Panc1 (cell line): ENCODE results near the gene CRYGN. TPM values are rescaled to one million over a fixed set of nuclear protein-coding genes. Genes with fewer than 3 reads are reported as not detected.

ENCODE experiments used
- ATAC-seq: fragments of 200-7000 bp; cut with Tn5 transposase; 2 replicates; pipeline ENCODE4 v1.9.1; 2020; ENCODE audit warnings: mild to moderate bottlenecking, moderate library complexity
- BruUV-seq: library from RNA; stranded (reverse); fragments of 400-500 nt; replicated peaks from 2 replicates; lab custom pipeline; 2021; lab: Mats Ljungman, UMichigan
- CTCF ChIA-PET: fragments of 300-600 bp; sonication (Branson Sonifier 250); formaldehyde crosslinking; loops from one replicate; lab custom pipeline; 2022; ENCODE audit warnings: antibody characterized with exemption; lab: Charles Lee
- POLR2A ChIA-PET: fragments of 300-600 bp; sonication (Branson Sonifier 250); formaldehyde crosslinking; loops from one replicate; lab custom pipeline; 2022; ENCODE audit warnings: antibody characterized with exemption; lab: Charles Lee
- DNase-seq: peaks from one replicate; pipeline ENCODE4 v3.0.0-alpha.2; 2010; ENCODE audit warnings: low read depth, low spot score
- H3K27ac ChIP-seq: 2 replicates; pipeline ENCODE4 v1.5.1; 2011; ENCODE audit warnings: mild to moderate bottlenecking, low read length, inconsistent platforms
- H3K27me3 ChIP-seq: fragments of 200-500 bp; sonication (Bioruptor generic); 2 replicates; pipeline ENCODE4 v1.6.0; 2014; ENCODE audit warnings: low read length, inconsistent platforms; ENCODE audit not compliant: control insufficient read depth, insufficient read depth
- H3K36me3 ChIP-seq: fragments of 200-500 bp; sonication (Bioruptor generic); 2 replicates; pipeline ENCODE4 v1.5.1; 2014; ENCODE audit warnings: inconsistent platforms, mild to moderate bottlenecking, low read length, moderate library complexity; ENCODE audit not compliant: control insufficient read depth, insufficient read depth
- H3K4me1 ChIP-seq: 2 replicates; pipeline ENCODE4 v1.5.1; 2011; ENCODE audit warnings: inconsistent platforms, mild to moderate bottlenecking, low read length, moderate library complexity; ENCODE audit not compliant: control insufficient read depth, insufficient read depth
- H3K4me3 ChIP-seq, 2 experiments: 2 replicates each; pipeline ENCODE4 v1.5.1; 2011 to 2012; ENCODE audit warnings: low read depth in 2 of 2, low read length in 2 of 2, mild to moderate bottlenecking in 2 of 2, inconsistent platforms in 1 of 2, moderate library complexity in 1 of 2
- H3K9me3 ChIP-seq: fragments of 200-500 bp; sonication (Bioruptor generic); 2 replicates; pipeline ENCODE4 v1.5.1; 2014; ENCODE audit warnings: low read depth, mild to moderate bottlenecking, inconsistent platforms, low read length, moderate library complexity; ENCODE audit not compliant: control insufficient read depth, insufficient read depth
- CTCF ChIP-seq: fragments of 450-650 bp; IDR thresholded peaks from 2 replicates; pipeline ENCODE4 v1.5.1; 2017; ENCODE audit warnings: mild to moderate bottlenecking
- POLR2AphosphoS5 ChIP-seq: IDR thresholded peaks from 2 replicates; pipeline ENCODE4 v1.6.1; 2012; ENCODE audit warnings: mild to moderate bottlenecking, low read depth, low read length, moderate library complexity
- REST ChIP-seq, 2 experiments: IDR thresholded peaks; 2 replicates each; pipeline ENCODE4 v1.6.1; 2011 to 2012; ENCODE audit warnings: low read depth in 2 of 2, control low read depth in 1 of 2, low read length in 1 of 2, mild to moderate bottlenecking in 1 of 2, moderate library complexity in 1 of 2; ENCODE audit not compliant: insufficient read depth in 1 of 2
- SIN3A ChIP-seq: IDR thresholded peaks from 2 replicates; pipeline ENCODE4 v1.6.1; 2012; ENCODE audit warnings: low read depth, mild to moderate bottlenecking, low read length, moderate library complexity, borderline replicate concordance; ENCODE audit not compliant: insufficient read depth
- TCF7L2 ChIP-seq: IDR thresholded peaks from 2 replicates; pipeline ENCODE4 v1.6.1; 2011; ENCODE audit warnings: mild to moderate bottlenecking, low read depth, low read length, inconsistent platforms
- in situ Hi-C: cut with HindIII; loops from 2 replicates; pipeline ENCODE4 v1.10.0; 2016; ENCODE audit warnings: low sequenced_read_pairs, low pct_unique_long_range_greater_than_20kb
- intact Hi-C: fragments of 100-400 bp; cut with micrococcal nuclease; formaldehyde crosslinking; loops from one replicate; pipeline ENCODE4 v1.10.0; 2022; ENCODE audit not compliant: unreplicated experiment
- total RNA-seq: library from RNA; stranded (reverse); gene quantifications from one replicate; pipeline ENCODE4 v1.2.1, GENCODE V29; 2021; ENCODE audit not compliant: unreplicated experiment

The CRYGN gene
- total RNA-seq, 1 experiment from 2014 or later = 0.74 TPM

GRCh38 chr7:151428378-151429236 is 11.3 kb downstream of the CRYGN start:
- intact Hi-C loops (no loop called here), in situ Hi-C loops (no loop called here)
- H3K27ac ChIP-seq = peak overlapping the region; percentile 74
- ChIA-PET POLR2A (no interaction called here), CTCF (no interaction called here)
- H3K4me3 ChIP-seq = no peak overlapping the region
- H3K36me3 ChIP-seq = no peaks in the 10 kb centered on the region
- BruUV-seq = no TSS peak
- no peaks in the 10 kb centered on the region for H3K27me3 ChIP-seq
- ATAC-seq (no peak), DNase-seq (no peak)
- H3K9me3 ChIP-seq = no peaks in the 10 kb centered on the region
- TF ChIP-seq SIN3A (no peak), REST (IDR thresholded peaks at IDR 0.05; ENCODE audit: insufficient read depth in 1 of 2, low read depth in 2 of 2, low read length in 1 of 2) (no peak)
- H3K4me1 ChIP-seq = peaks cover 42% of the 10 kb centered on the region

GRCh38 chr7:151427705-151428377 is 12.1 kb downstream of the CRYGN start:
- ChIA-PET POLR2A (no interaction called here), CTCF (interaction anchor here (0.6 kb wide), 1 partner anchor 55 kb away, joined by 5 read pairs; no protein-coding TSS in a partner anchor)
- Histone ChIP-seq H3K9me3 (no peaks in the 10 kb centered on the region), H3K27me3 (no peaks in the 10 kb centered on the region), H3K27ac (peak overlapping the region; percentile 74), H3K4me1 (peaks cover 42% of the 10 kb centered on the region), H3K4me3 (no peak overlapping the region), H3K36me3 (no peaks in the 10 kb centered on the region)
- in situ Hi-C loops = no loop called here
- BruUV-seq = no TSS peak
- ATAC-seq (no peak), DNase-seq (no peak)
- no peak for TF ChIP-seq SIN3A
- TF ChIP-seq CTCF = no peak
- TF ChIP-seq REST (IDR thresholded peaks at IDR 0.05; ENCODE audit: insufficient read depth in 1 of 2, low read depth in 2 of 2, low read length in 1 of 2) = no peak
- TF ChIP-seq TCF7L2 = no peak
- no peak for TF ChIP-seq POLR2AphosphoS5
- intact Hi-C loops = no loop called here
